Activated CD4-positive, alpha-beta T cell treated with anti-CD3 and anti-CD28 coated beads, Interleukin-2, Interleukin-6, amounts not matched to agents 100 ng/mL and 50 ng/mL, durations not matched to agents 16 hours and 8 hours (primary cell): ENCODE measurements around the gene CCL26.
A peak's percentile ranks its signal among the peaks of the same experiment; 100 is the strongest.
"Not testable (repeated sequence)": the region's sequence is repeated elsewhere in the genome, so short reads cannot be mapped to it uniquely, and the experiment has no call there.

Experiments used
- DNase-seq: peaks from one replicate; pipeline ENCODE4 v3.0.0-alpha.2; 2020

The CCL26 gene

GRCh38 chr7:75737856-75738603 lies 34.0 kb downstream of the CCL26 start:
- DNase-seq: no peak

GRCh38 chr7:75735581-75736350 lies 36.2 kb downstream of the CCL26 start:
- no peak for DNase-seq

GRCh38 chr7:75734586-75735458 lies 37.2 kb downstream of the CCL26 start:
- no peak for DNase-seq

- DNase-seq: no peak
These were observed 39.0 kb downstream of the CCL26 start for GRCh38 chr7:75732764-75733630.

- DNase-seq: no peak
These were observed 39.9 kb downstream of the CCL26 start for GRCh38 chr7:75732016-75732521.

GRCh38 chr7:75729851-75730274 lies 42.1 kb downstream of the CCL26 start:
- peak; percentile 14 for DNase-seq

GRCh38 chr7:75727881-75728593 lies 44.0 kb downstream of the CCL26 start:
- peak; percentile 55 for DNase-seq

- not testable (repeated sequence) for DNase-seq
These were observed 44.7 kb downstream of the CCL26 start for GRCh38 chr7:75727351-75727750.

- DNase-seq: no peak
These were observed 46.7 kb downstream of the CCL26 start for GRCh38 chr7:75725306-75725705.

GRCh38 chr7:75723444-75723843 lies 48.6 kb downstream of the CCL26 start:
- DNase-seq: no peak

GRCh38 chr7:75722373-75722772 lies 49.6 kb downstream of the CCL26 start:
- DNase-seq: no peak

GRCh38 chr7:75721922-75722321 lies 50.1 kb downstream of the CCL26 start:
- DNase-seq: not testable (repeated sequence)

GRCh38 chr7:75721426-75721825 lies 50.6 kb downstream of the CCL26 start:
- no peak for DNase-seq

GRCh38 chr7:75719626-75720025 lies 52.4 kb downstream of the CCL26 start:
- no peak for DNase-seq
